NCI-H524 (cell line): Measurements from ENCODE around the gene GNAO1.
A peak's percentile ranks its signal among the peaks of the same experiment; 100 is the strongest.

Experiments
- DNase-seq, 2 experiments: peaks; one replicate each; lab custom pipeline; 2025; lab: John Stamatoyannopoulos, UW

GNAO1 gene

DNA sequence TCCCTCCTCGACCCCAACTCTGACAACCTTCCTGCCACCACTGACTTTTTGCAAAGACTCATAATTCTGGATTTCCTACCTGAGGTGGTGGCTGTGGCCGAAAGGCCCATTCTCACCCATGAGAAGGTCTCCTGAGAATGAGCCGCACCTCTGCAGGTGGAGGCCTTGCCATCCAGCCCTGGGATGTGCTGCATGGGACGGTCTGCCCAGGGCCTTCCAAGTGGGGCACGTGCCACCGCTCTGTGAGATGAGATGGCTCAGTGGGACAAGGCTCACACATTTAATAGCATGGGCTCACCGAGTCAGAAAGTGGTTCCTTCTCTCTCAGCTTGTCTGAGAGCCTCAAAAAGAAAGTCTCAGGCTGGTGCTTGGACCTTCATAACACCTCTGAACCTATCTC lies 121.3 kb downstream of the GNAO1 start:
- DNase-seq, result no peak

DNA sequence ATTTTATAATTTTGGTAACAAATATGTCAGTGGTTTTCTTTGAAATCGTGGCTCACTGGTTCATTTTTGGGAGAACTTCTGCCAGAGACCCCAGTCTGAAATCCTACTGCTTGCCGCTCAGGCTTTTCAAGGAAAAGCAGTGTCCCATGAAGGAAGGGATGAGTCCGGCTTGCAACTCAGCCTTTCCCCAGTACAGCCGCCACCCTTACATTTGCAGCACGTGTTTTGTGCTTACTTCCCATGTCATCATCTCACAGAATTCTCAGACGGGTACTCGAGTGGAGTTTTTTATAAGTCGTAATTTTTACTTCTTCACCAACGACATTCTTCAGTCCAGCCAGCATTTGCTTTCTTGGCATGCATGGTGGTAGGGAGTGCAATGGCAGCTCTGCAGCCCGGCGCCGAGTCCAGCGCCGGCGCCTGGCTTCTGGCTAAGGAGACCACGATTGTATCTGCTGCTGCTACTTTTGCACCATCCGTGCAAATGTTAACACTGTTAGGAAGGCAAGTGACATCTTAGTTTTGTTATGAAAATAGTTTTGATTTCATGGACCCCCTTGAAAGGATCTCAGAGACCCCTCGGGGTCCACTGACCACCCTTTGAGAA lies 123.1 kb downstream of the GNAO1 start:
- no peak for DNase-seq

- no peak for DNase-seq
Measured at GRCh38 chr16:56315955-56316354, 124.7 kb downstream of the GNAO1 start.

GRCh38 chr16:56316545-56316944 lies 125.3 kb downstream of the GNAO1 start:
- no peak for DNase-seq

DNA sequence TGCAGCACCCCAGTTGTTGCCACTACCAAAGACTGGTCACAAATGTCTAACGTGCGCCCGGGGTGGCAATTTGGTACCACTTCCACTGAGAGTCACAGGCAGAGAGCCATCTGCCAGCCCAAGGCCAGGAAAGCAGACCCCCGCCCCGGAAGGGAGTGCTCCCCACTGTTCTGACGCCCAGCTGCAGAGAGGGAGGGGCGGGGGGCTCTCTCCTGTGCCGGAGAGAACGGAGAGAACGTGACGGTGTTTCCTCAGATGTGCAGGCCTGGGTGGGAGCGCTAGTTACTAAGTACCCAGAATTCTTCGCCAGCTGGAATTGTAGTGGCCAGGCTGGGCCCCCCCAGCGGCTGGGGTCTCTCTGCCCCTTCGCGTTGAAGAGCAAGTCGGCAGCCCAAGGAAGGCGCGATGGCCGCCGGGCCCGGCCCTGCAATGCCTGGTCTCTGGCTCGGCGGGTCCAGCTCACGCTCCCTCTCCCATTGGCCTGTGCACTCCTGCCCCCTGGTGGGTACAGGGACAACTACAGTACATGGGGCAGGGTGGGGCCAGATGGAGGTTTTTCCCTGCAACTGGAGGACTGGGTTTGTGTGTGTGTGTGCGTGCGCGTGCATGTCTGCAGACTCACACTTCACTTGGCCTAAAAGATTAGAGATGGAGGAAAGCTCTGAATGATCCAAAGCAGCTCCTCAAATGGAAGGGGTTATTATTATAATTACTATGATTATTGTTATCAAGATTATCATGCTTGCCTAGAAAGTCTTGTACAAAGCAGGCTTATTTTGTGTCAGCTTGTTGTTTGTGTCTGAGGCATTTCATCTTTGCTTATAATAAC lies 126.9 kb downstream of the GNAO1 start:
- DNase-seq, result peak; percentile 76 to 87

- DNase-seq, result no peak
Measured at GRCh38 chr16:56318827-56319140, 127.5 kb downstream of the GNAO1 start.

- no peak for DNase-seq
Measured at GRCh38 chr16:56319376-56319775, 128.1 kb downstream of the GNAO1 start.

- DNase-seq, result no peak
Measured at GRCh38 chr16:56320056-56320455, 128.8 kb downstream of the GNAO1 start.

- DNase-seq, result no peak
Measured at GRCh38 chr16:56320811-56321558, 129.7 kb downstream of the GNAO1 start.

- DNase-seq, result no peak
Measured at GRCh38 chr16:56321571-56321970, 130.3 kb downstream of the GNAO1 start.

DNA sequence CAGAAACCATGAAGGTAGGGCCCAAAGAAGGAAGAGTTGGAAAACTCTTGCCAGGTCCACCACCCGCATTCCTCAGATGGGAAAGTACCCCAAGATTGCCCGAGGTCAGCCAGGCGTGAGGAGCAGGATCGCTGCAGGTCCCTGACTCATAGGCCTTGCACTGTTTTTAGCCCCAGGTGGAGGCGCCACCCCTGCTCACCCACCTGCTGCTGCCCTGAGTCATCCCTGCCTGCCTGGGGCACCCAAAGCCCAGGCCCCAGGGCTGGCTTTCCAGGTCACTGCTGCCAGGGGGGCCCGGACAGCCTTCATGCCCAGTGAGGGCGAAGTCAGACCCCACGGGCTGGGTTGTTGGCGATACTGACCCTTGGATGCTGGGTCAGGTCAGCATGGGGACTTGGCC lies 133.1 kb downstream of the GNAO1 start:
- DNase-seq, result no peak

- no peak for DNase-seq
Measured at GRCh38 chr16:56325956-56326355, 134.7 kb downstream of the GNAO1 start.

- DNase-seq, result no peak
Measured at GRCh38 chr16:56327071-56327928, 136.0 kb downstream of the GNAO1 start.

DNA sequence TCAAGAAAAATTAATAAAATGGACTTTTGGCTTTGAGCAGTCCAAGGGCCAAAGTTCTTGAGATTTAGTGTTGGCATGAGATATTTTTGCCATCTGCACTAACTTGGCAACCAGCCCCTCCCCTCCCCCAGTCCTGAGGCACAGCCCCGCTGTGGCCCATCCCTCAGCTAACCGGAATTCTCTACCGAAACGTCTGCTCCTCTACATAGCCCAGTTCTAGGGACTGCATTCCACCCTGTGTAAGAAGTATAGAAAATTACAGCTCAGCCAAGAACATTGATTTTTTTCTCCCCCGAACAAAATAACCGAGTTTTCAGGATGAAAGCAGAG lies 136.6 kb downstream of the GNAO1 start:
- DNase-seq, result no peak

DNA sequence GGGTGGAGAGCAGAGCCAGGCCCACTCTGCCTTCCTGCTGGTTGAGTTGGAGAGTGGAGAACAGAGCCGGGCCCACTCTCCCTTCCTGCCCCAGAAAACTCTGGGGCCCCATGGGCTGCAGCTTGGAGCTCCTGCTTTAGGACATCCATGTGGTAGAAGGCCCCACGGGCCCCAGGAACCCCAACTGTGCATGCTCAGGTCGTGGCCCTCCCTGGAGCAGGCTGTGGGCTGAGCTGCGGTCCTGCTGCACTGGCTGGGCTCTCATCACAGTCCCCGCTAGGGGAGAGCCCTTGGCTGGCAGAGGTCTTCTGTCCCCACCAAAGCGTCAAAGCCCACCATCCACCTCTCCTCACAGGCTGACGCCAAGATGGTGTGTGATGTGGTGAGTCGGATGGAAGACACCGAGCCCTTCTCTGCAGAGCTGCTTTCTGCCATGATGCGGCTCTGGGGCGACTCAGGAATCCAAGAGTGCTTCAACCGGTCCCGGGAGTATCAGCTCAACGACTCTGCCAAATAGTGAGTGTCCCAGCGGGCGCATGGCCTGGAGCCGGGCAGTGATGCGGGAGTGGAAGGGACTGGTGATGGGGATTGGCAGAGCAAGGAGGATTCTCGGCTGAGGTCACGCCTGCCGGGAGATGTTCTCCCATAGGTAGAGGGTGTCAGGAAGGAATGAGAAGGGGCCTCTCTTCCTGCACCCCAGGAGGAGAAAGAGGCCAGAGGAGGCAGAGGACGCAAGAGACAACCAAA lies 137.2 kb downstream of the GNAO1 start:
- DNase-seq, result no peak

- DNase-seq, result no peak
Measured at GRCh38 chr16:56329887-56330286, 138.6 kb downstream of the GNAO1 start.

DNA sequence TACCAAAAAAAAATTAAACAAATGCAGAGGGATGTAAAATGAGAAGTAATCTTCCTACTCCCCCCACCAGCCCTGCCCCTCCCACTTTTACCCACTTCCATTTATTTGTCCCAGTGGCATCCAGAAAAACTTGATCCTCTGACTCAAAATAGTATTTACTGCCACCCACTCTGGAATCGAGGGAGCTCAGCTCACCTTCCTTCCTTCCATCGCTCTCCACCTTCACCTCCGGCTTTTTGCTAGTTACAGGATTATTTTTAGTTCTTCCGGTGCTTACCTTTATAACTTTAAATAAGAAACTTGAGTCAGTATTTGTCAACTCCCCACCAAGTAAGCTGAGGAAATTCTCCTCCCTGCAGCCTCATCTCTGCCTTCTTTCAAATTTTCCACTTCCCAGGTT lies 139.2 kb downstream of the GNAO1 start:
- DNase-seq, result no peak

GRCh38 chr16:56331399-56331798 lies 140.1 kb downstream of the GNAO1 start:
- no peak for DNase-seq

DNA sequence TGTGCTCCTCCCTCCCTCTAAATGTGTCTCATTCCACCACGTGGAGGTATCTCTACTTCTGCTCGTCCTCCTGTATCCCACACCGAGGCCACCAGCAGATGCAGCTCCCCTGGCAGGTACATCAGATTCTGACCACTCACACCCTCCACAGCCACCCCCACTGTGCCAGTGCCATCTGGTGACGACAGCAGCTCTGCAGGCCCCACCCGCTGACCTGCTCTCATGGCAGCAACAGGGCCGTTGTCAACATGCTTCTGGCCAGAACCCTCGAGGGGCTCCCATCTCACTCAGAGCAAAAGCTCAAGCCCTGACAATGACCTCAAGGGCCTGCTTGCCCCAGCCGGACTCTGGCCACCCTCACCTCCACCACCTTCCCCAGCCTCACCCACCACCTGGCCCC lies 140.6 kb downstream of the GNAO1 start:
- peak in 1 of 2 experiments; percentile 62 for DNase-seq

- peak in 1 of 2 experiments; percentile 65 for DNase-seq
Measured at GRCh38 chr16:56332464-56333079, 141.3 kb downstream of the GNAO1 start.

- DNase-seq, result no peak
Measured at GRCh38 chr16:56334761-56335160, 143.5 kb downstream of the GNAO1 start.
